Endothelial cell (in vitro differentiated cells): ENCODE measurements around the gene GEMIN5. TPM values are rescaled to one million over a fixed set of nuclear protein-coding genes. Genes with fewer than 3 reads are reported as not detected.
A peak's percentile ranks its signal among the peaks of the same experiment; 100 is the strongest.

Experiments used
- DNase-seq: peaks from one replicate; pipeline ENCODE4 v3.0.0; 2021; ENCODE audit warnings: low spot score
- H3K27ac Mint-ChIP-seq: one replicate; pipeline ENCODE4 v1.8.0; 2021; ENCODE audit warnings: mixed read lengths, inconsistent platforms; ENCODE audit not compliant: unreplicated experiment
- H3K27me3 Mint-ChIP-seq: one replicate; pipeline ENCODE4 v1.8.0; 2021; ENCODE audit warnings: mild to moderate bottlenecking, moderate library complexity, mixed read lengths, inconsistent platforms; ENCODE audit not compliant: unreplicated experiment
- H3K36me3 Mint-ChIP-seq: one replicate; pipeline ENCODE4 v1.8.0; 2021; ENCODE audit warnings: mild to moderate bottlenecking, low read depth, mixed read lengths, inconsistent platforms; ENCODE audit not compliant: unreplicated experiment
- H3K4me1 Mint-ChIP-seq: one replicate; pipeline ENCODE4 v1.8.0; 2021; ENCODE audit warnings: mild to moderate bottlenecking, mixed read lengths, inconsistent platforms; ENCODE audit not compliant: unreplicated experiment
- H3K4me3 Mint-ChIP-seq: one replicate; pipeline ENCODE4 v1.8.0; 2021; ENCODE audit warnings: mild to moderate bottlenecking, mixed read lengths, inconsistent platforms; ENCODE audit not compliant: unreplicated experiment
- H3K9me3 Mint-ChIP-seq: one replicate; pipeline ENCODE4 v1.8.0; 2021; ENCODE audit warnings: mixed read lengths, inconsistent platforms; ENCODE audit not compliant: unreplicated experiment
- CTCF ChIP-seq: fragments of 200-600 bp; sonication (generic); IDR thresholded peaks from one replicate; pipeline ENCODE4 v1.5.0; 2021; ENCODE audit warnings: antibody characterized with exemption; ENCODE audit not compliant: unreplicated experiment
- total RNA-seq: library from RNA; stranded (reverse); fragmentation: NEBNext Ultra II Directional; extraction: Animal tissue kit (Norgen Biotek cat#: 25700); gene quantifications from one replicate; pipeline ENCODE4 v1.2.1, GENCODE V29; 2021; ENCODE audit not compliant: unreplicated experiment

Gene GEMIN5
- total RNA-seq, 1 donor from 2014 or later, result 16.9 TPM

GRCh38 chr5:154972476-154973080 is 34.6 kb upstream of the GEMIN5 start:
- H3K4me1 Mint-ChIP-seq, result peaks cover 18% of the 10 kb centered on the region
- H3K9me3 Mint-ChIP-seq, result no peaks in the 10 kb centered on the region
- no peak for TF ChIP-seq CTCF
- H3K36me3 Mint-ChIP-seq, result peaks cover 15% of the 10 kb centered on the region
- no peaks in the 10 kb centered on the region for H3K27me3 Mint-ChIP-seq
- DNase-seq, result peak; percentile 60
- no peak overlapping the region for H3K27ac Mint-ChIP-seq
- no peak overlapping the region for H3K4me3 Mint-ChIP-seq

- no peak for DNase-seq
- Mint-ChIP-seq H3K36me3 (peaks cover 18% of the 10 kb centered on the region), H3K4me1 (peaks cover 22% of the 10 kb centered on the region), H3K4me3 (no peak overlapping the region), H3K27me3 (no peaks in the 10 kb centered on the region), H3K27ac (no peak overlapping the region), H3K9me3 (no peaks in the 10 kb centered on the region)
- TF ChIP-seq CTCF, result no peak
These were observed 33.5 kb upstream of the GEMIN5 start for GRCh38 chr5:154971501-154971900.

- H3K27ac Mint-ChIP-seq, result no peak overlapping the region
These were observed 32.7 kb upstream of the GEMIN5 start for GRCh38 chr5:154970759-154971158.

GRCh38 chr5:154968953-154969352 is 30.9 kb upstream of the GEMIN5 start:
- Mint-ChIP-seq H3K36me3 (peaks cover 22% of the 10 kb centered on the region), H3K9me3 (no peaks in the 10 kb centered on the region), H3K4me3 (peak overlapping the region; percentile 73), H3K27ac (no peak overlapping the region), H3K27me3 (no peaks in the 10 kb centered on the region), H3K4me1 (peaks cover 41% of the 10 kb centered on the region)
- no peak for DNase-seq
- no peak for TF ChIP-seq CTCF

More at GRCh38 chr5:154970759-154971158, 32.7 kb upstream of the GEMIN5 start:
- Mint-ChIP-seq H3K27me3 (no peaks in the 10 kb centered on the region), H3K4me1 (peaks cover 29% of the 10 kb centered on the region), H3K36me3 (peaks cover 19% of the 10 kb centered on the region), H3K4me3 (no peak overlapping the region), H3K9me3 (no peaks in the 10 kb centered on the region)
- no peak for TF ChIP-seq CTCF
- DNase-seq, result no peak

GRCh38 chr5:154967421-154968024 is 29.5 kb upstream of the GEMIN5 start:
- H3K36me3 Mint-ChIP-seq, result peaks cover 27% of the 10 kb centered on the region
- TF ChIP-seq CTCF, result peak; percentile 71
- H3K4me3 Mint-ChIP-seq, result peak overlapping the region; percentile 84
- H3K4me1 Mint-ChIP-seq, result peaks cover 44% of the 10 kb centered on the region
- H3K27me3 Mint-ChIP-seq, result peaks cover 3% of the 10 kb centered on the region
- no peaks in the 10 kb centered on the region for H3K9me3 Mint-ChIP-seq
- H3K27ac Mint-ChIP-seq, result peak overlapping the region; percentile 95
- peak; percentile 26 for DNase-seq
